Measurements from ENCODE around the gene MSH5. TPM values are rescaled to one million over a fixed set of nuclear protein-coding genes. Genes with fewer than 3 reads are reported as not detected.

The MSH5 gene
- total and polyA plus RNA-seq, 2 of the 13 experiments (the other 11 are each of a cell fraction or from before 2014, with no cell fraction given): 10.2 to 38.7 TPM

DNA sequence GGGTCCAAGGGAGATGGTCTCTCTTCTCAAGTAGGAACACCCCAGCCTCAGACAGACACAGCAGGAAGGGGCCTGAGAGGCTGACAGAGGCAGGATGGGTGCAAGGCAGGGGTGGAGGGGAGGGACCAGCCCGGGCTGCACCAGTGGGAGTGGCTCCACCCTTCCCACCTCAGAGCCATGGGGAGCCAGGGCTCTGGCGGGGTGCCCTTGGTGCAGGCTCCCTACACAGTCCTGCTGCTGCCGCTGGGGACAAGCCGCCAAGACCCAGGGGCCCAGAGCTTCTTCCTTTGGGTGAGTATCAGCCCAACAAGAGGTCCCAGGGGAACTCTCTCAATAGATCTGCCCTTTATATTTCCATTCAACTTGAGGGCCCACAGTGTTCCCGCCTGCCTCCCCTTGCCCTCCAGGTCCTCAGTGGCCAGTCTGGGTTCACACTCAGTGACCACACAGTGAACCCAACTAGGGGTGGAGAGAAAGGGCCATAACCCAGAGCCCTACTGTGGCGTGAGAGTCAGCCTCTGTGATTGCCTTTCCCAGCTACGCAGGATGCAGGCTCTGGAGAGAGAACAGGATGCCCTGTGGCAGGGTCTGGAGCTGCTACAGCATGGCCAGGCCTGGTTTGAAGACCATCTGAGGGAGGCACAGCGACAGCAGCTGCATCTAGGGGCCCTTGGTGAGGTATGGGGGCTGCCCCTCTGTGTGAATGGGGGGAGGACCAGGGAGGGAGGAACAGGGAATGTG lies 23.2 kb downstream of the MSH5 start (continued):
- TF ChIP-seq, protein P1, sequence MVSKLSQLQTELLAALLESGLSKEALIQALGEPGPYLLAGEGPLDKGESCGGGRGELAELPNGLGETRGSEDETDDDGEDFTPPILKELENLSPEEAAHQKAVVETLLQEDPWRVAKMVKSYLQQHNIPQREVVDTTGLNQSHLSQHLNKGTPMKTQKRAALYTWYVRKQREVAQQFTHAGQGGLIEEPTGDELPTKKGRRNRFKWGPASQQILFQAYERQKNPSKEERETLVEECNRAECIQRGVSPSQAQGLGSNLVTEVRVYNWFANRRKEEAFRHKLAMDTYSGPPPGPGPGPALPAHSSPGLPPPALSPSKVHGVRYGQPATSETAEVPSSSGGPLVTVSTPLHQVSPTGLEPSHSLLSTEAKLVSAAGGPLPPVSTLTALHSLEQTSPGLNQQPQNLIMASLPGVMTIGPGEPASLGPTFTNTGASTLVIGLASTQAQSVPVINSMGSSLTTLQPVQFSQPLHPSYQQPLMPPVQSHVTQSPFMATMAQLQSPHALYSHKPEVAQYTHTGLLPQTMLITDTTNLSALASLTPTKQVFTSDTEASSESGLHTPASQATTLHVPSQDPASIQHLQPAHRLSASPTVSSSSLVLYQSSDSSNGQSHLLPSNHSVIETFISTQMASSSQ (IDR thresholded peaks at IDR 0.05; ENCODE audit: low read depth): no peak
- TF ChIP-seq, protein P1 (CRISPR knock-in tag; IDR thresholded peaks at IDR 0.05; ENCODE audit: borderline replicate concordance): 0 out of 2 replicates have a peak, but pooled peaks have one; percentile 17
- TF ChIP-seq KAT7 (CRISPR knock-in tag; IDR thresholded peaks at IDR 0.05; ENCODE audit: borderline replicate concordance) (no peak), RXRA (CRISPR knock-in tag; IDR thresholded peaks at IDR 0.05) (0 out of 2 replicates have a peak, but pooled peaks have one; percentile 16), ZNF281 (CRISPR knock-in tag; IDR thresholded peaks at IDR 0.05; ENCODE audit: borderline replicate concordance) (no peak), AGO2 (optimal IDR thresholded peaks at IDR 0.05; ENCODE audit: low read depth, low read length) (peak; percentile 56), ZNF737 (CRISPR knock-in tag; IDR thresholded peaks at IDR 0.05; ENCODE audit: borderline replicate concordance) (no peak), PAXIP1 (CRISPR knock-in tag; conservative IDR thresholded peaks at IDR 0.05) (0 out of 2 replicates have a peak, but pooled peaks have one; percentile 28), ZBTB34 (CRISPR knock-in tag; IDR thresholded peaks at IDR 0.05) (no peak), ARNT (IDR thresholded peaks at IDR 0.05) (no peak), ZNF274 (CRISPR knock-in tag; IDR thresholded peaks at IDR 0.05) (no peak)
- TF ChIP-seq, protein P2, sequence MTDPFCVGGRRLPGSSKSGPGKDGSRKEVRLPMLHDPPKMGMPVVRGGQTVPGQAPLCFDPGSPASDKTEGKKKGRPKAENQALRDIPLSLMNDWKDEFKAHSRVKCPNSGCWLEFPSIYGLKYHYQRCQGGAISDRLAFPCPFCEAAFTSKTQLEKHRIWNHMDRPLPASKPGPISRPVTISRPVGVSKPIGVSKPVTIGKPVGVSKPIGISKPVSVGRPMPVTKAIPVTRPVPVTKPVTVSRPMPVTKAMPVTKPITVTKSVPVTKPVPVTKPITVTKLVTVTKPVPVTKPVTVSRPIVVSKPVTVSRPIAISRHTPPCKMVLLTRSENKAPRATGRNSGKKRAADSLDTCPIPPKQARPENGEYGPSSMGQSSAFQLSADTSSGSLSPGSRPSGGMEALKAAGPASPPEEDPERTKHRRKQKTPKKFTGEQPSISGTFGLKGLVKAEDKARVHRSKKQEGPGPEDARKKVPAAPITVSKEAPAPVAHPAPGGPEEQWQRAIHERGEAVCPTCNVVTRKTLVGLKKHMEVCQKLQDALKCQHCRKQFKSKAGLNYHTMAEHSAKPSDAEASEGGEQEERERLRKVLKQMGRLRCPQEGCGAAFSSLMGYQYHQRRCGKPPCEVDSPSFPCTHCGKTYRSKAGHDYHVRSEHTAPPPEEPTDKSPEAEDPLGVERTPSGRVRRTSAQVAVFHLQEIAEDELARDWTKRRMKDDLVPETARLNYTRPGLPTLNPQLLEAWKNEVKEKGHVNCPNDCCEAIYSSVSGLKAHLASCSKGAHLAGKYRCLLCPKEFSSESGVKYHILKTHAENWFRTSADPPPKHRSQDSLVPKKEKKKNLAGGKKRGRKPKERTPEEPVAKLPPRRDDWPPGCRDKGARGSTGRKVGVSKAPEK (CRISPR knock-in tag; IDR thresholded peaks at IDR 0.05; ENCODE audit: borderline replicate concordance): no peak

All from HepG2 (cell line).